ENCODE data around the gene GIT1. TPM values are rescaled to one million over a fixed set of nuclear protein-coding genes. Genes with fewer than 3 reads are reported as not detected.

Gene GIT1
- total and polyA plus RNA-seq, 2 experiments from 2014 or later, result 37.5 to 52.1 TPM

DNA sequence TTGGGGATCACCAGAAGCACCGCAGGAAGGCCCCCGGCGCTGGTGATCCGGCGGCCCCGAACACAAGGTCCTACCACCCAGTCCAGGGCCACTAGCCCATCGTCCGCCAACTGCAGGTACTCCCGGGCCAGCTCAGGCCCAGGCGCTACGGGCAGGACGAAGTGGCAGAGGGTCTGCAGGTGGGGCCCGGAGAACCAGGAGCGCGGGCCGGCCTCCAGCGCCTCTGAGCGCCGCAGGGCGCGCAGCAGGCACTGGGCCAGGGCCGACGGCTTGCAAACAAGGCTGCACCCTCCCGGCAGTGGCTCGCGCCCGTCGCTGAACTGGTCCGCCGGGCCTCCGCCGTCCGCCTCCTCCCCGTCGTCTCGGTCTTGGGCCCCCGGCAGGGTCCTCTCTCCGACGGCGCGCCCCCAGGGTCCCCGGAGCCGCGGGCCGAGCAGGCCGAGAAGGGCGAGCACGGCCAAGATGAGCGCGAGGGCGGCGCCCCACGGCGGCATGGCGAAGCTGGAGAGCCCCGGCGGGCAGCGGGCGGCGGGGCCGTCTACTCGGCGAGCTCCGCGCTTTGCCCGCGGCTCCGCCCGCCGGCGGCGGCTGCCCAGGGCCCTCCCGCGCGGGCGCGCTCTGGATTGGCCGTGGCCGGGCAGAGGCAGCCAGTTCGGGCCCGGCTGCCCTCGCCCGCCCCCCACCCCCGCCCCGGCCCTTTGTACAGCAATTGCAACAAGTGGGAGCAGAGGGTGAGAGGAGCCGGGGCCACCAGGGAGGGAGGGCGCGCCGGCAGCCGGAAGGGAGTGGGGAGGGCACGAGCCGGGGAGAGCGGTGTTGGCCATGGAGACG, 22.8 kb downstream of the GIT1 start, which contains the start of gene ABHD15:
Gene ABHD15 (minus strand): TSS at position 565 of the 831 bp plus-strand sequence. CDS start 71 bp downstream, at position 494.
- TF ChIP-seq, protein P1, sequence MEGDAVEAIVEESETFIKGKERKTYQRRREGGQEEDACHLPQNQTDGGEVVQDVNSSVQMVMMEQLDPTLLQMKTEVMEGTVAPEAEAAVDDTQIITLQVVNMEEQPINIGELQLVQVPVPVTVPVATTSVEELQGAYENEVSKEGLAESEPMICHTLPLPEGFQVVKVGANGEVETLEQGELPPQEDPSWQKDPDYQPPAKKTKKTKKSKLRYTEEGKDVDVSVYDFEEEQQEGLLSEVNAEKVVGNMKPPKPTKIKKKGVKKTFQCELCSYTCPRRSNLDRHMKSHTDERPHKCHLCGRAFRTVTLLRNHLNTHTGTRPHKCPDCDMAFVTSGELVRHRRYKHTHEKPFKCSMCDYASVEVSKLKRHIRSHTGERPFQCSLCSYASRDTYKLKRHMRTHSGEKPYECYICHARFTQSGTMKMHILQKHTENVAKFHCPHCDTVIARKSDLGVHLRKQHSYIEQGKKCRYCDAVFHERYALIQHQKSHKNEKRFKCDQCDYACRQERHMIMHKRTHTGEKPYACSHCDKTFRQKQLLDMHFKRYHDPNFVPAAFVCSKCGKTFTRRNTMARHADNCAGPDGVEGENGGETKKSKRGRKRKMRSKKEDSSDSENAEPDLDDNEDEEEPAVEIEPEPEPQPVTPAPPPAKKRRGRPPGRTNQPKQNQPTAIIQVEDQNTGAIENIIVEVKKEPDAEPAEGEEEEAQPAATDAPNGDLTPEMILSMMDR (IDR thresholded peaks at IDR 0.05; ENCODE audit: low read depth, low read length), result peak; percentile 3
- H3K27ac ChIP-seq, result peak within 1 kb of the TSS; percentile 68
- no peaks in the 10 kb centered on the region for H3K36me3 ChIP-seq
- H3K4me3 ChIP-seq, result peak within 1 kb of the TSS; percentile 49
- no peaks in the 10 kb centered on the region for H3K9me3 ChIP-seq (ENCODE audit: low read depth)
- peaks cover 6% of the 10 kb centered on the region for H3K4me1 ChIP-seq (ENCODE audit: low read depth)
- DNase-seq (ENCODE audit: low read depth in 1 of 2, low spot score in 1 of 2), result peak; percentile 81 to 87
- peaks cover 28% of the 10 kb centered on the region for H3K27me3 ChIP-seq

DNA sequence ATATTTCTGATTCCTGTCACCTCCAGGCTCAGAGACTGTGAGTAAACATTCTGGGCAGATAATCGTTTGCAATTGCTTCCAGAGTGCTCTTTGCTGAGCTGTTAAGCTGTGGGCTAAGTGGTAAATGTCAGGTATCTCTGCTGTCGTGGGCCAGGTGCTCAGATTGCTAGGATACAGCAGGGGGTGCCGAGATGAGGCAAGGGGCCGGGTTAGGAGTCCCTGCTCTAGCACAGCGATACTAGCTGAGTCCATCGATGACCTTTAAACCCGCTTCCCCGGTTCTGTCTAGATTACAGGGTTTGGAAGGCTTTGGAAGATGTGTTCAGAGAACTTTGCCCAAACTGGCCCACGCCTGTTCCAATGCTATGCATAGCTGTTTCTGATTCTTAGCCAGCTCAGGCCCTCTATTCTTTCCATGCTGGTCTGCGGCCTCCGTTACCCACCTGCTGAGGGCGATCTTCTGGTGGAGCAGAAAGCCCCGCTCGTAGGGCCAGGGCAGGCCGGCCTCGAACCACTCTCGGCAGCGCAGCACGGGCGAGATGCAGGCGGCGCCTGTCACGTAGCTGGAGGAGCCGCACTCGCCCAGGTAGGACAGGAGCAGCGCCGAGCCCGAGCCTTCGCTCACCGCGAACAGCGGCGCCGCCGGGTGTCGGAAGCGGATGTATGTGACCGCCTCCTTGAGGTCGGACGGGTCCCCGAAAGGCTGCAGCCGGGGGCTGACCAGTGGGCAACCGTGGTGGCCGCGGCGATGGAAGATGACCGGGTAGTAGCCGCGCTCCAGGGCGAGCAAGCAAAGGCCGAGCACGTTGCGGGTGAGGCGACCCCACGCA, 23.6 kb downstream of the GIT1 start:
- Histone ChIP-seq H3K27ac (no peak overlapping the region), H3K36me3 (no peaks in the 10 kb centered on the region), H3K4me3 (peak overlapping the region; percentile 49), H3K4me1 (ENCODE audit: low read depth) (peaks cover 6% of the 10 kb centered on the region), H3K27me3 (peaks cover 28% of the 10 kb centered on the region), H3K9me3 (ENCODE audit: low read depth) (no peaks in the 10 kb centered on the region)
- DNase-seq (ENCODE audit: low read depth in 1 of 2, low spot score in 1 of 2), result peak in 1 of 2 donors; percentile 46
- TF ChIP-seq, protein P1 (IDR thresholded peaks at IDR 0.05; ENCODE audit: low read depth, low read length), result peak; percentile 2

DNA sequence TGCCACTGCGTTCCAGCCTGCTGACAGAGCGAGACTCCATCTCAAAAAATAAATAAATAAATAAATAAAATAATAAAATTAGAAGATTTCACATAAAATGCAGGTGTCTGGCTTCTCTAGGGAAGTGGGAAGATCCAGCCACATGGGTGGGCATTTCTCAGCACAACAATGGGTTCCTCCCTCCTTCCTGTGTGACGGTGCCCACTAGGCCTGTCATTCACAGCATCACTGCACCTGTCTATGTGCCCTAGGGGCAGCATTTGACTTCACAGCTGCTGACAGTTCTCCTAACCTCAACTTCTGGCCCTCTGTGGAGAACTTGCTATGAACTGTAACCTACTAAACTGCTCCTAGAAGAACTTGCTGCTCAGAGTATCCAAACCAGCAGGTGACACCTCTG, 25.6 kb downstream of the GIT1 start:
- peaks cover 28% of the 10 kb centered on the region for H3K27me3 ChIP-seq
- TF ChIP-seq, protein P1 (IDR thresholded peaks at IDR 0.05; ENCODE audit: low read depth, low read length), result no peak
- no peak for DNase-seq (ENCODE audit: low read depth in 1 of 2, low spot score in 1 of 2)
- no peaks in the 10 kb centered on the region for H3K9me3 ChIP-seq (ENCODE audit: low read depth)
- no peak overlapping the region for H3K4me3 ChIP-seq
- H3K36me3 ChIP-seq, result no peaks in the 10 kb centered on the region
- H3K4me1 ChIP-seq (ENCODE audit: low read depth), result no peaks in the 10 kb centered on the region
- no peak overlapping the region for H3K27ac ChIP-seq

DNA sequence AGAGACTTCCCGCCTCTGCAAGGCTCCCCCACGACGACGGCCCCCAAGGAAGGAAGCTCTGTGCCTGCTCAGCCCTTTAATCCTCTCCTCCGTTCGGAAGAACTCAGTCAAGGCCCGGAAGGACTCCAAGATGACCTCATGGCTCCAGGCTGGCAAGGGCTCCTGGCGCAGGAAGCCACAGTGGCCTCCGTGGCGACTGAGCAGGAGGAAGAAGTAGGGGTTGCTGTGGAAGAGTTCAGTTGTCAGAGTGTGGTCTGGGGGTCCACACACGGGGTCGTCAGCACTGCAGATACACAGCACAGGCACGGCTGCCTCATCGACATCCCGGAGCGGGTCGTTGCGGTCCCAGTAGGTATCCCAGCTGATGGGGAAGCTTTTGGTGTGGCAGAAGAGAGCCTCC, 26.8 kb downstream of the GIT1 start:
- peaks cover 28% of the 10 kb centered on the region for H3K27me3 ChIP-seq
- H3K36me3 ChIP-seq, result no peaks in the 10 kb centered on the region
- H3K27ac ChIP-seq, result no peak overlapping the region
- H3K4me3 ChIP-seq, result no peak overlapping the region
- DNase-seq (ENCODE audit: low read depth in 1 of 2, low spot score in 1 of 2), result no peak
- H3K9me3 ChIP-seq (ENCODE audit: low read depth), result no peaks in the 10 kb centered on the region
- TF ChIP-seq, protein P1 (IDR thresholded peaks at IDR 0.05; ENCODE audit: low read depth, low read length), result no peak
- H3K4me1 ChIP-seq (ENCODE audit: low read depth), result no peaks in the 10 kb centered on the region

DNA sequence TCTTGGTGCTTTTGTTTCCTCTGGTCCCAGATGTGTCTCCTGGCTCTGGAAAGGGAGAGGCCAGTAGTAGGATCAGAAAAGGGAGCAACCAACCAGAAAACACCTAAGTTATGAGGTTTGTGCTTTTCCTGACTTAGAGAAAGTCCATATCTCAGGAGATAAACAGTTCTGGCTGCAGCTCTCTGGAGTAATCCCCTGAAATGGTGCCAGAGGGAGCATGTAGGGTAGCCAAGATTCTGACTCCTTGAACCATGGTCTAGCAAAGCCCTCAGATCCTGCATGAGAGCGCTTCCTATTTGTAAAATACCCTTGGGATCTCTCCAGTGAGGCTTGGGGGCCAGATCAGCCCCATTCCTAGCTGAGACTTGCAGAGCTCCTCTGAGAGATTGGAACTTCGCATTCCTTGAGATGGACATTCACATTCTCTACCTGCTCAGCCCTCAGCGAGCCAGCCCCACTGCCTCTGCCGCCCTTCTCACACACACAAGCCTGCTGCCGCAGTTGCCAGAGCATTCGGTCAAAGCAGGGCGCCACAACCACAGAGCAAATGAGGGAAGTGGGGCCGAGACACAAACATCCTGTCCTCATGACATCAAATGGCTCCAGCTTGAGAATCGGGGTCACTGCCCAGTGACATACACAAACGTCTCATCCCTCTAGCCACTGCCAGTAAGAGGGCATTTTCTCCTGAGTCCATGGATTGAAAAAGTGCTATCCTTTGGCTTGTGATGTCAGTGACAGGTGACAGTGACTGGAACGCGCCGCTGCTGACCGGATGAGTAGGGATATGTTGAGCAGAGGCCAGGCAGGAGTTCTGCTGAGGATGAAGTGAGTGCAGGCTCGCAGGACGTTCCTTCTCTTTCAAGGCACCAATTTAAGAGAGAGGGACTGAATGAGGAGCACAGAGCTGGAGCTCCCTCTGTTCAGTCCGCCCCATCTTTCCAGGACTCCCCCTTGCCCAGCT, 27.6 kb downstream of the GIT1 start:
- TF ChIP-seq, protein P1 (IDR thresholded peaks at IDR 0.05; ENCODE audit: low read depth, low read length), result no peak
- DNase-seq (ENCODE audit: low read depth in 1 of 2, low spot score in 1 of 2), result peak in 1 of 2 donors; percentile 60
- Histone ChIP-seq H3K4me3 (no peak overlapping the region), H3K27me3 (peaks cover 28% of the 10 kb centered on the region), H3K9me3 (ENCODE audit: low read depth) (no peaks in the 10 kb centered on the region), H3K4me1 (ENCODE audit: low read depth) (no peaks in the 10 kb centered on the region), H3K27ac (no peak overlapping the region), H3K36me3 (no peaks in the 10 kb centered on the region)
